Subcutaneous adipose tissue (tissue), 4 donors: Measurements from ENCODE around the gene DCUN1D4. TPM values are rescaled to one million over a fixed set of nuclear protein-coding genes. Genes with fewer than 3 reads are reported as not detected.

Source experiments
- total RNA-seq, 4 donors: library from RNA; depleted of rRNA; stranded (reverse); fragments of >200 nt; gene quantifications; one replicate each; pipeline ENCODE4 v1.1.0, GENCODE V29; 2016
- TF ChIP-seq, protein P1 (sequence below): fragments of 450-650 bp; IDR thresholded peaks from one replicate; pipeline ENCODE4 v1.5.1; 2016; ENCODE audit warnings: low read depth, mild to moderate bottlenecking, control low read depth, antibody characterized with exemption, moderate library complexity

DCUN1D4 gene
- 10 to 100 TPM; 38.8 to 61.7 (median 42.0) TPM for total RNA-seq

DNA sequence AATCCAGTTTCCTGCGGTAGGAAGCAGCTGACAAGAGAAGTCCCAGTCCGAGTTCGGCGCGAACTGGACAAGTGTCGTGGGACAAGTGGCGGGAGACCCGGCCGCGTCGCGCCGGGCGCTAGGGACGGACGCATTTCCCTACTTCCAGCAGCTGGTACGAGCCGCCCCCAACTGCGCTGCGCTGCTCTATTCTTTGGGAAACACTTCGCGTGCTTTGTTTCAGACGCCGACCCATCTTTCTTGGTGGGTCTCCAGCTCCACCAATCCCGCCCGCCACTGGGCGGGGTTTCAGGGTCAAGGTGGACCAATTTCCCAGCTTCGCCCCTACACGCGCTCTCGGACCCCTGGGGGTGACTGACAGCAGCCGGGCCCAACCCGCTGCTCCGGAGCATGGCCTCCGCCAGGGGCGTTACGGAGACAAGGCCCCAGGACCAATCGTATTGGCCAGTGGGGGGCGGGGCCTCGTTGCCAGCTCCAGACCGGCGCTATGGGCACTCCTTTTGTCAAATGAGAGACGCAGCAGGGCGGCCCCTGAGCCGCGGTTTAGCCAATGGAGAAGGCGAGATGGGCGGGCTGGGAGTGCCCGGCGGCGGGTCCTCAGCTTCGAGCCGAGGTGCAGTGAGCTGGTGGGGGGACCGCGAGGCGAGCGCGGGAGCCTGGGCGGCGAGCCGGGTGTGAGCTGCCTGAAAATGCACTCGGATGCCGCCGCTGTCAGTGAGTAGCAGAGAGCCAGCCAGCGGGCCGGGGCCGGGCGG lies at the start of gene DCUN1D4:
TSS of gene DCUN1D4 (plus strand) at position 600 of the 755 bp plus-strand sequence. CDS start at position 690, 90 bp downstream.
- TF ChIP-seq, protein P1, sequence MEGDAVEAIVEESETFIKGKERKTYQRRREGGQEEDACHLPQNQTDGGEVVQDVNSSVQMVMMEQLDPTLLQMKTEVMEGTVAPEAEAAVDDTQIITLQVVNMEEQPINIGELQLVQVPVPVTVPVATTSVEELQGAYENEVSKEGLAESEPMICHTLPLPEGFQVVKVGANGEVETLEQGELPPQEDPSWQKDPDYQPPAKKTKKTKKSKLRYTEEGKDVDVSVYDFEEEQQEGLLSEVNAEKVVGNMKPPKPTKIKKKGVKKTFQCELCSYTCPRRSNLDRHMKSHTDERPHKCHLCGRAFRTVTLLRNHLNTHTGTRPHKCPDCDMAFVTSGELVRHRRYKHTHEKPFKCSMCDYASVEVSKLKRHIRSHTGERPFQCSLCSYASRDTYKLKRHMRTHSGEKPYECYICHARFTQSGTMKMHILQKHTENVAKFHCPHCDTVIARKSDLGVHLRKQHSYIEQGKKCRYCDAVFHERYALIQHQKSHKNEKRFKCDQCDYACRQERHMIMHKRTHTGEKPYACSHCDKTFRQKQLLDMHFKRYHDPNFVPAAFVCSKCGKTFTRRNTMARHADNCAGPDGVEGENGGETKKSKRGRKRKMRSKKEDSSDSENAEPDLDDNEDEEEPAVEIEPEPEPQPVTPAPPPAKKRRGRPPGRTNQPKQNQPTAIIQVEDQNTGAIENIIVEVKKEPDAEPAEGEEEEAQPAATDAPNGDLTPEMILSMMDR = no peak

DNA sequence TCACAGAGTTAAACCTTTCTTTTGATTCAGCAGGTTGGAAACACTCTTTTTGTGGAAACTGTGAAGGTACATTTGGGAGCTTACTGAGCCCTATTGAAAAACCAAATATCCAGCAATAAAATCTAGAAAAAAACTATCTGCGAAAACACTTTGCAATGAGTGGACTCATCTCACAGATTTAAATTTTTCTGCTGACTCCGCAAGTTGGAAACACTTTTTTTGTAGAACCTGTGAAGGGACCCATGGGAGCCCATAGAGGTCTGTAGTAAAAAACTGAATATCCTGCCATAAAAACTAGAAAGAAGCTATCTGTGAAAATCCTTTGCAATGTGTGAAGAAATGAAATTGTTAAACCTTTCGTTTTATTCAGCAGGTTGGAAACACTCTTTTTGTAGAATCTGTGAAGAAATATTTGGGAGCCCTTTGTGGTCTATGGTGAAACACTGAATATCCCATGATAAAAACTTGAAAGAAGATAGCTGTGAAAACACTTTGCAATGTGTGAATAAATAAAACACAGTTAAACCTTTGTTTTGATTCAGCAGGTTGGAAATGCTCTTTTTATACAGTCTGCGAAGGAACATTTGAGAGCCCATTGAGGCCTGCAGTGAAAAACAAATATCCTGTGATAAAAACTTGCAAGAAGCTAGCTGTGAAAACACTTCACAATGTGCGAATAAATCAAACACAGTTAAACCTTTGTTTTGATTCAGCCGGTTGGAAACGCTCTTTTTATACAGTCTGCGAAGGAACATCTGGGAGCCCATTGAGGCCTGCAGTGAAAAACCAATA lies 22.3 kb upstream of the DCUN1D4 start:
- TF ChIP-seq, protein P1 = no peak

DNA sequence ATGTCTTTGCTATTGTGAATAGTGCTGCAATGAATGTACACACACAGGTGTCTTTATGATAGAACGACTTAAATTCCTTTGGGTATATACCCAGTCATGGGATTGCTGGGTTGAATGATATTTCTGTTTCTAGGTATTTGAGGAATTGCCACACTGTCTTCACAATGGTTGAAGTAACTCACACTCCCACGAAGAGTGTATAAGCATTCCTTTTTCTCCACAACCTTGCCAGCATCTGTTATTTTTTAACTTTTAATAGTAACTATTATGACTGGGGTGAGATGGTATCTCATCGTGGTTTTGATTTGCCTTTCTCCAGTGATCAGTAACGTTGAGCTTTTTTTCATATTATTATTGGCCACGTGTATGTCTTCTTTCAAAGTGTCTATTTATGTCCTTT lies 17.6 kb upstream of the DCUN1D4 start:
- TF ChIP-seq, protein P1 = no peak

DNA sequence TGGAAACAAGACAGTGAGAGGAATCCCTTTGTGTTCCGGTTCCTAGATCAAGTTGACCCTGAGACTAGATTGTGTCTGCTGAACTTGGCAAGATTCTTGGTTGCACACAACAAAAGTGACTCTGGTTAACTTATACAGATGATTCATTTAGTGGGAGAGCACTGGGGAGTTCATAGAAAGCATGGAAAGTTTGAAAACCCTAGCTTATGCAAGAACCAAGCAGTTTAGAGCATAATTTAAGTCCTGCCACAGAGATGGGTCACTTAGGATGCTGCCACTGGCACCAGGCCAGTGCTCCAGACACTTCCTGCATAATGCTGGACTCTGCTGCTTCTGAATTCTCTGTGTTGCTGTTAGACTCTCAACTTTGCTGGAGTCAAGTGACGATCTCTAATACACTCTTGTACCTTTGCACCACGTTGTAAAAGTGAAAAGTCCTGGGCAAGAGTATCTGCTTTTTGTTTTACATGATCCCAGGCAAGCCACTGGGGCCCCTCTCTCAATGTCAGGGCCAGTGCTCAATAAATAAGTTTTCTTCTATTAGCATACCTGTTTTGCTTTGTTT lies 12.7 kb upstream of the DCUN1D4 start:
- TF ChIP-seq, protein P1 = no peak

DNA sequence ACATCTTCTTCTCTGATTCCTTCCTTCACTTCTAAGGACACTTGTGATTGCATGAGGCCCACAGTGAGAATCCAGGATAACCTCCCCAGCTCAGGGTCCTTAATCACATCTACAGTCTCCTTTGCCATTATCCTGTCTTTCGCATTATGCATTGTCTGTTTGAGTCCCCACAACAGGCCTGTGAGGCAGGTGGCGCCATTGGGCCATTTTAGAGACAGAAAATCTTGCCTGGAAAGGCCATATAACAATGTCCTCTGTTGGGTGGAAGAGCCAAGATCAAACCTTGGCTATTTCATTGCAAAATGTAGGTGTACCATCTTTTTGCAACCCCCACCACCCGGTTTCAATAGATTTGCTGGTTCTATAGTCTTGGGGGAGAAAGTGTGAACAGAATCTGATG lies 11.8 kb upstream of the DCUN1D4 start:
- TF ChIP-seq, protein P1 = no peak

DNA sequence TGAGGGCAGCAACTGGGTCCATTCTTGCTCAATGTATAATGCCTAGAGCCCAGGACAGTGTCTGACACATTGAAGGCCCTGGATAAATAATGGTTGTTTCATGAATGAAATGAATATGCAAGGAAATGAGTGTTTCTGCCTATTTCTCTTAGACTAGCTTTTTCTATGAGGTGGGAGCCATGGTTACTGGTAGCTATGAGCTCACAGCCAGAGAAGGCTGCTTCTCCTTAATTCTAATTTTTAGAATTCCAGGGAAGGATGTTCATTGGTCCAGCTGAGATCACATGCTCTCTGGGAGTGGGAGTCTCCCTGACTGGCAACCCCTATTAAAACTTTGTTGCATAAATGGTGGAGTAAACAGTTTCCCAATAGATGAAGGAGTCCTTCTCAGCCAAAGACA lies 9.7 kb upstream of the DCUN1D4 start:
- TF ChIP-seq, protein P1 = no peak

DNA sequence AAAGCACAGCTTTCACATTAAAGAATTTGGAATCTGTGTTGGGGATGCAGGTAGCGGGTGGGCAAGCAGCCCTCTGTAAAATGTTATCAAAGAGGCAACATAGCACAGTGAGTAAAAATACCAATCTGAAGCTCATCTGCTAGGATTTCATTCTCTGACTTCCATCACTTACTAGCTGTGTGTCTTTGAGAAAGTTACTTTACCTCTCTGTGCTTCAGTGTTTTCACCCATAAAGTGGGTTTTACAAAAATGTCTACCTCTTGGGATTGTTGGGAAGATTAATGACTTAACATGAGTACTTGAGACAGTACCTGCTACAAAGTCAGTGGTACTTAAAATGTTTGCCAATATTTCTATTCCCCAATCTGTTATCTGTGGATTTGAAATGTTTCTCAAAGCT lies 7.9 kb upstream of the DCUN1D4 start:
- TF ChIP-seq, protein P1 = no peak
